COR-L47 (cell line): Measurements from ENCODE around the gene TNS1.

ENCODE experiments used
- DNase-seq: peaks from one replicate; lab custom pipeline; 2025; lab: John Stamatoyannopoulos, UW

TNS1 gene

DNA sequence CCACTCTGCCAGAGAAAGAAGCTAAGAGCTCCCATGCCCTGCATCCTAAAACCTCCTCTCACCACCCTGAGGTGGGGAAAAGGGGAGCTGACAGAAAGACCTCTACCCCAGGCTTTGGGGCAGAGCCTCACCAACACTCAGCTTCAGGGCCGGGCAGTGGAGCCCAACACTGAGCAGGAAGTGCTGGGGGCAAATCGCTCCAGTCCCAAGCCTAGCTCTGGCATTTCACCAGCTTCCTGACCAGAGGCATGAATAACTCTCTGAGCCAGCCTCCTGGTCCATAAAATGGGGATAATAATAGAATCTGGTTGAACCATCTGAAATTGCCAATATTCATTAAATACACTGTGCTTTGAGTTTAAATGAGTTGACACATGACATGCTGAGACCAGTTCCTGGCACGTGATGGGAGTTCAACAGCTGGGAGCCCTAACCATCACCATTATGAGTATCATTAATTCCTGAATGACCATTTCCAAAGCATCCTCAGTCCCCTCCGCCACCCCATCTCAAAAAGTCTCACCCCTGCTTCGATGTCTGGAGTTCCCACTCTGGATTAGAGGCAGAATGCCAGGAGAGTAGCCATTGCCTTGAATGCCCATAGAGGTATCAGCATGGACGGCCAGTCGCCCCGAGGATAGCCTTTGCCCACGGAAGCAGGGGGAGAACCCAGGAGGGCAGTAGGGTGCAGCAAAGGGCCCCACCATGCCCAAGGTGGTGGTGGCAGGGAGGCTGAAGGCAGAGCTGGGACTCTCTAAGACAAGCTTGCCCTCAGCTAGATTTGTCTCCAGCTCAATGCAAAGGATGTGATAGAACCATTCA lies 153.4 kb downstream of the TNS1 start:
- no peak for DNase-seq

- DNase-seq = no peak
These were observed 154.3 kb downstream of the TNS1 start for GRCh38 chr2:217848351-217848957.

- DNase-seq = no peak
These were observed 155.0 kb downstream of the TNS1 start for GRCh38 chr2:217847552-217848350.

- no peak for DNase-seq
These were observed 155.7 kb downstream of the TNS1 start for GRCh38 chr2:217847115-217847514.

GRCh38 chr2:217846321-217846743 lies 156.5 kb downstream of the TNS1 start:
- no peak for DNase-seq

GRCh38 chr2:217845301-217845700 lies 157.5 kb downstream of the TNS1 start:
- DNase-seq = no peak

DNA sequence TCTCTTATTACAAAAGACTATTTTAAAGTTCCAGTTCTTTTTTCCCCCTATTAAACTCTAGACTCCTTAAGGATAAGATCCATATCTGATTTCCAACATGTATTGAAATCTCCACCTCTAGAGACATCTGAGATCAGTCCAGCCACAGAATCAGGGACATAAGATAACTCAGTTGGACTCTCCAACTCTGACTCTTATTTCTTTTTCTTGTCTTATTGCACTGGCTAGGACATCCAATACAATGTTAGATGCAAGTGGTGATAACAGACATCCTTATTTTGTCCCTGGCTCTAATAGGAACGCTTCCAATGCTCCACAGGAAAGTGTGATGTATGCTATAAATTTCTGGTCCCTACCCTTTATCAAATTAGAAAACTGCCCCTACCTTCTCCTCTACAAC lies 158.1 kb downstream of the TNS1 start:
- no peak for DNase-seq

- DNase-seq = no peak
These were observed 159.5 kb downstream of the TNS1 start for GRCh38 chr2:217843324-217843723.

GRCh38 chr2:217842017-217842416 lies 160.8 kb downstream of the TNS1 start:
- no peak for DNase-seq

GRCh38 chr2:217840522-217840921 lies 162.3 kb downstream of the TNS1 start:
- no peak for DNase-seq

DNA sequence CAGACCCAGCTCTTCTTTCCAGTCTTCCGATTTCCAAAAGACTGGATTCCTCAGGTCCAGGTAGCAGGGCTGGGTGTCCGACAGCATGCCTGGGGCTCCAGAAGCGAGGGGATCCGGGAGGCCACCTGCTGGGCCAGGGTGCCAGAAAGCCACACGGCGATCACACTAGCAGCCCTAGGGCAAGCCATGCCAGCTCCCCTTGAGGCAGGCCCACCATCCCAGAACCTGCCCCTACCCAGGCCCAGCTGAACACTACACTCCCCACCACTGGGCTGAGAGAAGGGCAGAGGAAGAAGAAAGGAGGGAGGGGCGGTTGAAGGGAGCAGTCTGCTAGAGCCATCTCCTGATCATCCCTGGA lies 163.1 kb downstream of the TNS1 start:
- DNase-seq = no peak

DNA sequence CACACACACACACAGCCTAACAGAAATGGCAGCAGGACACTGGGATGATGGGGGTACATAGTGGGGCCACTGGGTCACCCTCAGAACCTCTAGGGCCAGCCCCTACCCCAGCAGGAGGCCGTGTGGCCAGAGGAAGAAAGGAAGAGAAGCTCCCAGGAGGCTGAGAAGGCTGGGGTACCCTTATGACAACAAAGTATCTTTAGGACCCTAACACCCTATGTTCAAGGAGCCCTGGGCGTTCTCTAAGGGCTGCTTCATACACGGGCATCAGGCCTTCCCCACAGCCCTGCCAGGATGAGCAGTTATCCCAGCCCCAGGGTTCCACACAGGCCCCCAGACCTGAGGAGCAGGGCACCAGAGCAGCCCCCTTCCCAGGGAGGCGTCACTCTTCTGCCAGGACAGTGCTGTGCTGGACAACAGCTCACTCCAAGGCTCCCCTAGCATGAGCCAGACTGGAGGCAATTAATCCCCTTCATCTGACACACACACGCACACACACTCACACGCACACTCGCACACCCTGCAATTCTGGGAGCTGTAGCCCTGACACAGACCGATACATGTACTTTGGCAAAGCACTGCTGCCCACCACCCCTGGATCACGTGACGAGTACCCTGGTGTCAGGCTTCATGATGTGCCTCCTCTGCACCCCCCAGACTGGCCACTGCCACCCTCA lies 163.6 kb downstream of the TNS1 start:
- no peak for DNase-seq

DNA sequence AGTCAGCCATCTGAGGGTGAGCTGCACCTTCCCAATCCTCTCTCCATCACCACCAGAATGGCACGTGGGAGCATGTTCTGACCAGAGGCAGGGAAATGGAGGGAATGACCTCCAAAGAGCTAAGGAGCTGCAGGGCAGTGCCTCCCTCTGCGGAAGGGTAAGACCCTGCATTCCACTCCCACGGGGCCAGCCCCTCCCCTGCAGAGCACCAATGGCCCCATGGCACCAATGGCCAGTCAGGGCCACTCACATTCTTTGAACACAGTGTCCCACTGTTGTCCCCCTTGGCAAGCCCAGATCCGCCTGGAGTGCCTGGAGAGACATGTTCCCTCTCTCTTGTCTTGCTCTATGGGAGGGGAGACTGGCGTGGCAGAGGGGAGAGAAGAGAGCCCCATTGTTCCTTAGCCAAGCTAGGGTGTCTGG lies 164.4 kb downstream of the TNS1 start:
- DNase-seq = no peak

DNA sequence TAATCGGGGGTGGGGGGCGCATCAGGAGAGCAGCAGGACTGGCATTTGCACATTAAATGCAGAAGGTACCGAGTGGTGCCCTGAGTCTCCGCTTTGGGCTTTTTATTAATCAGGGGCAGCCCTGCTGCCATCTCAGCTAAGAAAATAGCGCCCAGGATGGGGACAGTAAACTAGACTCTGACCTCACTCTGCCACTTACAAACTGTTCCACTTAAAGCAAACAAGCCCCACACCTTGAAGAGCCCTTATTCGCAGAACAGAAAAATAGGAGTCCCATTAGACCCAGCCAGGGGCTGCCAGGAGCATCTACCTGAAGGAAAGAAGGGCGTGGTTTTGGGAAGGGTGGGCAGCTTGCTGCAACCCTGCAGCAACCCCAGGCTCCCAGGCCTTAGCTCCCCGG lies 165.3 kb downstream of the TNS1 start:
- DNase-seq = no peak

- peak; percentile 30 for DNase-seq
These were observed 165.8 kb downstream of the TNS1 start for GRCh38 chr2:217836901-217837491.

DNA sequence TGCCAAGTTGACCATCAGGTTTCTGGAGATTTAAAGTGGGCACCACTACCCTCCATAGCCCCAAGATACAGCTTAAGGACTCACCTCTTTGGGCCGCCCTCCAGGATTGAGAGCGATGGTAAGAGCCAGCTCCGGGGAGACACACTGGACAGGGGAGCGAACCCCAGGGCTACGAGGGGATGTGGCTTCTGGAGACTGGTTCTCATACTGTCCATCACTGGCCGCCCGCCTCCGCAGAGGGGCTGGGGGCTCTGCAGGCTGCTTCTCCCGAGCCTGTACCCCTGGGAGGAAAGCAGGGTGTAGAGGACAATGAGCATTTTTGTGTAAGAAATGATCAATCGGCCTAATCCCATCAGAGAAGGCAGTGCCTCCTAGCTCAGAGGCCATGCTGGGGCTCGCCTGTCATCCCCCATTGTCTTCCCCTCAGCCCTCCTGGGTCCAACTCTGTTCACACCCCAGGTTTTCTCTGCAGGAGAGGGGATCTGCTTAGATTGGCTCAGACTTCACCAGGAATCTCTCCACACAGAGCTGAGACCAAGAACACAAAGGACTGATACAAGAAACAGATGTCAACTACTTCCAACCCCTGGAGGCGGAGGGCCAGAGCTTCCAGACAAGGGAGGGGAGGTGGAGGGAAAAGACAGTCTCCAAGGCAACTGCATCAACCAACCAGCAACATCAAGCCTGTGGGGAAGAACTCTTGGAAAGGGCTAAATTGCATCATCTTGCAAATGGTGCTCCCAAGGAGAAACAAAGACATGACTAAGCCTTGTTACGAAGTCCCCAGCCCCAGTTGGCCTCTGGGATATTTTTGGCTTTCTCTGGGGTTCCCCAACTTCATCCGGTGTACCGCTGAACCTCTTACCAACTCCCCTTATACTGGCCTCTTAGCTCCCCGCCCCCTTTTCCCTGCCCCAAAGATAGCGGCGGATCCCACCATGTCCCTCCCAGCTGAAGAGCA lies 166.6 kb downstream of the TNS1 start:
- no peak for DNase-seq

DNA sequence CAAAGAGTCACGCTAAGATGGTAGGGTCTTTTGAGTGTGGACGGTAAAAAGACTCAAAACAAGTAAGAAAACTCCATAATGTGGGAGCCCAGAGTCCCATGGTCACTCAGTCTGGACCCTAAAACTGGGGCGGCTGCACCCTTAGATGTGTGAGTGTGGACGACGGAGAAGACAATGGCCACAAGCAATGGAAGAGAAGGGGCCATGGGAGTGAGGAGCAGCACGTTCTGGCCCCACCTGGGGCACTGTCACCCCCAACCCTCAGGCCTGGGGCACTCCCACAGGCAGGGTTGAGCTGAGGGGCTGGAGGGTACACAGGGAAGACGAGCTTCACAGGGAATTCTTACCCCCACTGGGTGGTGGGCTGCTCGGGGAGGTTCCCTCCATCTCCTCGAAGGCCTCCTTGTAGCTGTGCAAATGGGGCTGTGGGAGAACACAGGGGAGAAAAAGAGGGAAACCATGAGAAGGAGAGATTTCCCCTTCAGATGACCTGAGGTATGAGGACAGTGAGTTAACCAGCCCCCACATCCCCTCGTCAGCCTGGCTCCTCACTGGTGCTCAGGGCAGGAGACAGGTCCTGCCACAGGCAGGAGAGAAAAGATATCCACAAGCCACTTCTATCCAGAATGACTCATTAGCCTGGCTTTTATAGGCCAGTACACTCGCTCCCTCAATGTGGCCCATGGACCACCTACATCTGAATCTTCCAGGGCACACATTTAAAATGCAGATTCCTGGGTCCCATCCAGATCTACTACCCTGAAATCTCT lies 167.9 kb downstream of the TNS1 start:
- DNase-seq = no peak

DNA sequence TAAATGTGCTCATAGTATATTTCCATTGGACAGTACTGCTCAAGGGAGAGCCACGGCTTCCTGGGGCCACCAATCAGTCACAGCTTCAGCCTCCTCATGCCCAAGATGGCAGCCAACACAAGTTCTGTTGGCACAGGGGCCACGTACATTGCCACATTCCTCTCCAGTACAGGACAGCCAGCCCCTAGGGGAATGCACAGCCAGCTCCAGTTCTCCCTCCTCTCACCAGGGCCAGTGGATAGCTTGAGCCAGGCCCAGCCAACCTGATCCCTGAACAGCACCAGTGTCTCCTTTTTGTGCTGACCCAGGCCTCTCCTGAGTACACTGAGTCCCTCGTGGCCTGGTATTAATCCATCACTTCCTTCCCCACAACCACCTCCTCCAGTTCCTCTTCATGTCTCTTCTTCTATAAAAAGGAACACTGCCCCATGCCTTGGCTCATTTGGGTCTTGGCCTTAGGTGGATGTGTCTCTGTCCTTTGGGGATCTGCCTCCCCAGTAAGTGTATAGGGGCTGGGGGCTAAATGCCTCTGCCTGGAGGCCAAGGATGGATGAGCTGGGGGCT lies 168.7 kb downstream of the TNS1 start:
- no peak for DNase-seq

GRCh38 chr2:217833439-217833838 lies 169.4 kb downstream of the TNS1 start:
- DNase-seq = no peak

DNA sequence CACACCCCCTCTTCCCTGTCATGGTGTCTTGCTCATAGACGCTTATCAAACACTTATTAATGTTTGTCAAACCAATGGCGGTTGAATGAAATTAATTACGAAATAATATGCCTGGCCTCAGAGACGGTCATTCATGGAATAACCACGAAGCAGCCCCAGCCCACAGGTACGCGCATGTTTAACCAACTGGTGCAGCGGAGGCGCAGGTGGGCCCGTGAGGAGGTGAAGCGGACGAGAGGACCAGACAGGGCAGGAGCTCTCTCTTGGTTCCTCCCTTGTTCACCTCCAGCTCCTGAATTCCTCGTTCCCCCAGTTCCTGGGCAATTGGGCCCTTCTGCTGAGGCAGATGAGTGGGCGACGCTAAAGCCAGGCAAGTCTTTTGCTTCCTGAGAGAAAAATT lies 169.8 kb downstream of the TNS1 start:
- DNase-seq = no peak
